T-helper 1 cell (primary cell): ENCODE measurements around the gene MBD3L3.
"Not testable (repeated sequence)": the region's sequence is repeated elsewhere in the genome, so short reads cannot be mapped to it uniquely, and the experiment has no call there.

ENCODE experiments used
- DNase-seq, 5 donors: peaks; one replicate each; pipeline ENCODE4 v3.0.0-alpha.2; 2012 to 2020

MBD3L3 gene

DNA sequence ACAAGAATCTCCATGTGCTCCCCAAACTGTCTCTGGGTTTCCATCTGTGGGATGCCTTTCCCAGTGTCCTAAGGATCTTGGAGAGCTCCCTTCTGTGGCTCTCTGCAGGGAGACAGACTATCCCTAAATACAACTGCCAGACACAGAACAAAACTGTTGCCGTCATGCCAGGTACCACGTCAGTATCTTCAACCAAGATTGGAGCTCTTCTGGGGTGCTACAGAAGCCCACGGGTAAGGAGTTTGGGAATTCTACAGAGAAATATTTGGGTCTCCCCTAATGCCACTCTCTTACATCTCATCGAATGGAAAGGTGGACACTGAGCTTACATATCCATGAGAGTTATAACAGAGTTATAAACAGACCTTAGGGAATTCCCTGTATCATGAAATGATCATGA lies 4.9 kb upstream of the MBD3L3 start:
- DNase-seq: no peak

DNA sequence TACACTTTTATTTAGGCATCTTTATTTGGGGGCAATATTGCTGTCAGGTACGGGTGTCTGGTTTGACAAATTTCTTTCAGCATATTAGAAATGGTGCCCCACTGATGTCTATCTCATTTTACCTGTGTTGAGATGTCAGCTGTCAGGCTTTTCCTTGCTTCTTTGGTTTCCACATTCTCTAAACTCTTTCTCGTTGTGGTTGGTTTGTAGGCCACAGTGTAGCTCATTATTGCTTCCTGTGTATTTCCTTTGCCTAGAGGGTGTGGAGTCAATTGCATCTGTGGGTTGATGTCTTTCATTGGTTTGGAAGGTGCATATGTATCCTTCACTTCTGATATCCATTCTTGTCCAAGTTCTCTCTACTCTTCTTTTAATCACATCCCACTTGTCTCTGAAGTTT lies 1.5 kb upstream of the MBD3L3 start:
- not testable (repeated sequence) for DNase-seq

DNA sequence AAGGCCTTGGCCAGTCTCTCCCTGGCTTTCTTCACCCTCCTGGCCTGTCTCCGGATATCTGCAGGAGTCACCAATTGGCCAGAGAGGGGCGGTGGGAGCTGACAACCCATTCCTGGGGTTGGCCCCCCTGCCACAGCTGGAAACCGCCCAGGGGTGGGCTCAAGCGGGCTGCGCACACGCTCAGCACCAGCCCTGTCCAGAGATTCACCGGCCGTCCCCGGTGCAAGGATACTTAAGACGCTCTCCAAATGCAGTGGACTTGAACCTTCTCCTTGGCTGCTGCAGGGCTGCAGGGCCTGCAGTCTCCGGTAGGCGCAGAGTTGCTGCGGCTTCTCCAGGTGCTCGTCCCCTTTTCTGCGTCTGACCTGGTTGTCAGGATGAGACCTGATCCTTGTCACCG lies 2.1 kb downstream of the MBD3L3 start:
- not testable (repeated sequence) for DNase-seq

DNA sequence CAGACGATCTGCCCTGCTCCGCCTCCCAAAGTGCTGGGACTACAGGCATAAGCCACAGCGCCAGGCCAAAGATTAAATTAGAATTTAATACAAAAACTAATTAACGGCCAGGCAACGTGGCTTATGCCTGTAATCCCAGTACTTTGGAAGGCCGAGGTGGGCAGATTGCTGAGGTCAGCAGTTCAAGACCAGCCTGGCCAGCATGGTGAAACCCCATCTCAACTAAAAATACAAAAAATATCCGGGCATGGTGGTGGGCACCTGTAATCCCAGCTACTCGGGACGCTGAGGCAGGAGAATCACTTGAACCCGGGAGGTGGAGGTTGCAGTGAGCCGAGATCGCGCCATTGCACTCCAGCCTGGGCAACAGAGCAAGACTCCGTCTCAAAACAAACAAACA lies 2.8 kb downstream of the MBD3L3 start:
- not testable (repeated sequence) for DNase-seq

DNA sequence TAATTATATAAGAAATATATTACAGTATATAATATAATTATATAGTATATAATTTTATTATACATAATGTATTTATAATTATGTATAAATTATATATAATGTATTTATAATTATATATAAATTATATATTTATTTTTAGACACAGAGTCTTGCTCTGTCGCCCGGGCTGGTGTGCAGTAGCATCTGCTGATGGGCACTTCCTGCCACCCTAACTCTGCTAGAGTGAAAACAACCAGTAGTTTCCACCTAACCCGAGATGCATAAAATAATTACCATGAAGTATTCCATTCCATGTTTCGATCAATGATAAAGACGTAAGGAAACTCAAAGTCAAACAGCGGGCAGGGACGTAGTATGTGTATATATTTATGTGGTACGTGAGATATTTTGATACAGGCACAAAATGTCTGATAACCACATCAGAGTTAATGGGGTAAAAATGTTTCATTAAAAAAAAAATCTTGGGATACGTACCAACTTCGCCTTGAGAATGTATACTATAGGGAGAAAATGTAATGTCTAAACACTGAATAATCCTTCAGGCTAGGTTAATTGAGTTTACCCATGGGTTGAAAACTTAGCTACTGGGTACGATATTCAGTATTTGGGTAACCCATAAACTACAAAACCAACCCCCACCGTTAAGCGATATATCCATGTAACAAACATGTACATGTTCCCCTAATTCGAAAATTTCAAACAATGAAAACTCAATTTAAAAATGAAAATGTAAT lies 3.7 kb downstream of the MBD3L3 start:
- not testable (repeated sequence) for DNase-seq

DNA sequence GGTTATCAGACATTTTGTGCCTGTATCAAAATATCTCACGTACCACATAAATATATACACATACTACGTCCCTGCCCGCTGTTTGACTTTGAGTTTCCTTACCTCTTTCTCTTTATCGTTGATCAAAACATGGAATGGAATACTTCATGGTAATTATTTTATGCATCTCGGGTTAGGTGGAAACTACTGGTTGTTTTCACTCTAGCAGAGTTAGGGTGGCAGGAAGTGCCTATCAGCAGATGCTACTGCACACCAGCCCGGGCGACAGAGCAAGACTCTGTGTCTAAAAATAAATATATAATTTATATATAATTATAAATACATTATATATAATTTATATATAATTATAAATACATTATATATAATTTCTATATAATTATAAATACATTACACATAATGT lies 5.6 kb downstream of the MBD3L3 start:
- not testable (repeated sequence) for DNase-seq

DNA sequence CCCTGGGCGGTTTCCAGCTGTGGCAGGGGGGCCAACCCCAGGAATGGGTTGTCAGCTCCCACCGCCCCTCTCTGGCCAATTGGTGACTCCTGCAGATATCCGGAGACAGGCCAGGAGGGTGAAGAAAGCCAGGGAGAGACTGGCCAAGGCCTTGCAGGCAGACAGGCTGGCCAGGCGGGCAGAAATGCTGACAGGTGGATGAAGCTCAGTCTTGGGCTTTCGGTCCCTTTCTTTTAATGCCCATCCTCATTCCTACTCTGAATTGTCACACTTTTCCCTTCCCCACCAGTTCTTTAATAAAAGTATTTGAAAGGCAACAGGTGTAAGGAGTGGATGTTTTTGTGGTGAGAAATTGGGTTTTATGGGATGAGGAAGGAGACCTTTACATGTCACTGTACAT lies 7.1 kb downstream of the MBD3L3 start:
- DNase-seq: not testable (repeated sequence)

DNA sequence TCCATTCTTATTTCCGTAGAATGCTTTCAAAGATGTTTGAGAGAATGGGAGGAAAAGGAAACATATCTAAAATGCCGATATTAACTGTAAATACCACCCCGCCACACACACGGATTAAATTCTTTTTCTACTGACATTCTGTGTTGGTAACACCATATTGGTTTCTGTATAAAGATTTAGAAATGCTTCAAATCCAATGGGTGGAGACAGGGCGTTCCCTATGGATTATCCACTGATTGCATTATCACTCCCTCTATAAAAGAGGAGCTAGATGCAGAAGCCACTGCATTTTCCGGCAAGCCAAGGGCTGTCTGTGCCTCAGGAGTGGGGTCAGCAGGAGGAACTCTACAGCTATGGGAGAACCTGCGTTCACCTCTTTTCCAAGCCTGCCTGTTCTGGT lies 9.5 kb downstream of the MBD3L3 start, which contains the start of gene MBD3L2:
MBD3L2 (plus strand) TSS at position 301 of the 400 bp plus-strand sequence; CDS start at position 354, 53 bp downstream.
- DNase-seq: not testable (repeated sequence)

DNA sequence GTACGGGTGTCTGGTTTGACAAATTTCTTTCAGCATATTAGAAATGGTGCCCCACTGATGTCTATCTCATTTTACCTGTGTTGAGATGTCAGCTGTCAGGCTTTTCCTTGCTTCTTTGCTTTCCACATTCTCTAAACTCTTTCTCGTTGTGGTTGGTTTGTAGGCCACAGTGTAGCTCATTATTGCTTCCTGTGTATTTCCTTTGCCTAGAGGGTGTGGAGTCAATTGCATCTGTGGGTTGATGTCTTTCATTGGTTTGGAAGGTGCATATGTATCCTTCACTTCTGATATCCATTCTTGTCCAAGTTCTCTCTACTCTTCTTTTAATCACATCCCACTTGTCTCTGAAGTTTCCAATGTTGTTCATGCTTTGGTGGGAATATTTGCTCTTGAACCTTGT lies 16.9 kb downstream of the MBD3L3 start:
- not testable (repeated sequence) for DNase-seq

DNA sequence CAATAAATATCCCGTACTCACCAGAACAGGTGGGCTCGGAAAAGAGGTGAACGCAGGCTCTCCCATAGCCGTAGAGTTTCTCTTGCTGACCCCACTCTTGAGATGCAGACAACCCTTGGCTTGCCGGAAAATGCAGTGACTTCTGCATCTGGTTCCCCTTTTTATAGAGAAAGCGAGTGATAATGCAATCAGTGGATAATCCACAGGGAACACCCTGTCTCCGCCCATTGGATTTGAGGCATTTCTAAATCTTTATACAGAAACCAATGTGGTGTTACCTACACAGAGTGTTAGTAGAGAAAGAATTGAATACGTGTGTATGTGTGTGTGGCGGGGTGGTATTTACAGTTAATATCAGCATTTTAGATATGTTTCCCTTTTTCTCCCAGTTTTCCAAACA lies 18.4 kb downstream of the MBD3L3 start, which contains the start of gene MBD3L4:
MBD3L4 (minus strand) TSS at position 101 of the 400 bp plus-strand sequence; CDS start at position 66, 35 bp downstream.
- not testable (repeated sequence) for DNase-seq

DNA sequence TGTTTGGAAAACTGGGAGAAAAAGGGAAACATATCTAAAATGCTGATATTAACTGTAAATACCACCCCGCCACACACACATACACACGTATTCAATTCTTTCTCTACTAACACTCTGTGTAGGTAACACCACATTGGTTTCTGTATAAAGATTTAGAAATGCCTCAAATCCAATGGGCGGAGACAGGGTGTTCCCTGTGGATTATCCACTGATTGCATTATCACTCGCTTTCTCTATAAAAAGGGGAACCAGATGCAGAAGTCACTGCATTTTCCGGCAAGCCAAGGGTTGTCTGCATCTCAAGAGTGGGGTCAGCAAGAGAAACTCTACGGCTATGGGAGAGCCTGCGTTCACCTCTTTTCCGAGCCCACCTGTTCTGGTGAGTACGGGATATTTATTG lies 28.2 kb downstream of the MBD3L3 start, which contains the start of gene MBD3L5:
MBD3L5 (plus strand) TSS at position 301 of the 400 bp plus-strand sequence; CDS start at position 335, 34 bp downstream.
- not testable (repeated sequence) for DNase-seq

DNA sequence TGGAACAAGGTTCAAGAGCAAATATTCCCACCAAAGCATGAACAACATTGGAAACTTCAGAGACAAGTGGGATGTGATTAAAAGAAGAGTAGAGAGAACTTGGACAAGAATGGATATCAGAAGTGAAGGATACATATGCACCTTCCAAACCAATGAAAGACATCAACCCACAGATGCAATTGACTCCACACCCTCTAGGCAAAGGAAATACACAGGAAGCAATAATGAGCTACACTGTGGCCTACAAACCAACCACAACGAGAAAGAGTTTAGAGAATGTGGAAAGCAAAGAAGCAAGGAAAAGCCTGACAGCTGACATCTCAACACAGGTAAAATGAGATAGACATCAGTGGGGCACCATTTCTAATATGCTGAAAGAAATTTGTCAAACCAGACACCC lies 29.7 kb downstream of the MBD3L3 start:
- not testable (repeated sequence) for DNase-seq

DNA sequence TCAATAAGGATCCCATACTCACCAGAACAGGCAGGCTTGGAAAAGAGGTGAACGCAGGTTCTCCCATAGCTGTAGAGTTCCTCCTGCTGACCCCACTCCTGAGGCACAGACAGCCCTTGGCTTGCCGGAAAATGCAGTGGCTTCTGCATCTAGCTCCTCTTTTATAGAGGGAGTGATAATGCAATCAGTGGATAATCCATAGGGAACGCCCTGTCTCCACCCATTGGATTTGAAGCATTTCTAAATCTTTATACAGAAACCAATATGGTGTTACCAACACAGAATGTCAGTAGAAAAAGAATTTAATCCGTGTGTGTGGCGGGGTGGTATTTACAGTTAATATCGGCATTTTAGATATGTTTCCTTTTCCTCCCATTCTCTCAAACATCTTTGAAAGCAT lies 37.1 kb downstream of the MBD3L3 start, which contains the start of gene MBD3L2B:
MBD3L2B (minus strand) TSS at position 101 of the 400 bp plus-strand sequence; CDS start at position 67, 34 bp downstream.
- DNase-seq: not testable (repeated sequence)

DNA sequence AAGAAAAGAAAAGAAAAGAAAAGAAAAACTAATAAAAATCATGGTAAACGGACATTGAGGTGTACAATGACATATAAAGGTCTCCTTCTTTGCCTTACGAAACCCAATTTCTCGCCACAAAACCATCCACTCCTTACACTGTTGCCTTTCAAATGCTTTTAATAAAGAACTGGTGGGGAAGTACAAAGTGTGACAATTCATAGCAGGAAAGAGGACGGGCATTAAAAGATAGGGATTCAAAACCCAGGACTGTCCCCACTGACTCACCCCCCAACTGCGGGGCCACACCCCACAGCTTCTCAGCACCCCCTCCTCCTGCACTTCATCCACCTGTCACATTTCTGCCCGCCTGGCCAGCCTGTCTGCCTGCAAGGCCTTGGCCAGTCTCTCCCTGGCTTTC lies 39.6 kb downstream of the MBD3L3 start:
- no peak for DNase-seq

DNA sequence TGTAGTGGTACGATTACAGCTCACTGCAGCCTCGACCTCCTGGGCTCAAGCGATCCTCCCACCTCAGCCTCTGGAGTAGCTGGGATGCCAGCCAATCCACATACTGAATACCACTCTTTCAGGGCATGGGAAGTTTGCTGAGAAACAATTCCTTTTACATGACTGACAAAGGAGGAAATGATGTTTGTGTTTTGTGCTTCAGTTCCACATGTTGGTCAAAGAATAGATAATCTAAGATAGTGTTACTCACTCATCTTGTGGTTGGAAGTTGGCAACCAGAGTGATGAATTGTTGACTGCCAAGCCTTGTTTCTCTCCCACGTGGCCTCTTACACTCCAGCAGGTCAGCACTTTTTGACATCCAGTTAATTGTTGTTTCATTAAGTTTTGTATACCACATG lies 44.8 kb downstream of the MBD3L3 start:
- DNase-seq: no peak

DNA sequence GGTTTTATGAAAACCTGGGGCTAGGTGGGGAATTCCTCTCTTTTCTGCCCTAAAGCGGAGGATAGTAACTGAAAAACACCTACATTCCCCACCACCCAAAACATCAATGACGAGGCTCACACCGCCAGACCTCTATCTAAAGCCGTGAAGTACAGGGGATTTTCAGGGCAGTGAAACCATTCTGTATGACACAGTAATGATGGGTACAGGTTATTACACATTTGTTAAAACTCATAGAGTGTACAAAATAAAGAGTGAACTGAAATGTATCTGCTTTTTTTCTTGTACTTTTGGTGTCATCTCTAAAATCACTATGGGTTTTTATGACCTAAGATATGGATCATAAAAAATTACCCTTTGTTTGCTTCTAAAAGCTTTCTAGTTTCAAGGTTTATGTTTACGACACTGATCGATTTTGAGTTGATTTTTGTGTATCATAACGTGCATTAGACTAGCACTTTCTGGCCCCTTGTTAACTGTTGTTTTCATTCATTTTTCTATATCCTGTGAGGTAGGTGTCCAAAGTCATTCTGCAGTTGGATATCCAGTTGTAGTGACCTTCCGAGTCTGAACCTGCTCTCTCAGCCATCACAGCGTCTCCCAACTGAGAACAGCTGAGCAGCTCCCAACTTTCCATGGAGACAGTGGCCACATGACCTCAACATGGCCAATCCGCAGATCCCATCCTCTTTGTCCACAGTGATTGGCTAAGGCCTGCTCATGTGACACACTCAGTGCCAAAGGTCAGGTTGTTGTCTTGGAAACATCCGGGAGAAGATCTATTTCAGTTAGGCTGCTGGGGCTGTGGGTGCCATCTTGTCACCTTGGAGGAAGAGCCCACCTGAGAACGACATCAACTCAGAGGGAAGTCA lies 47.5 kb downstream of the MBD3L3 start:
- DNase-seq: no peak

DNA sequence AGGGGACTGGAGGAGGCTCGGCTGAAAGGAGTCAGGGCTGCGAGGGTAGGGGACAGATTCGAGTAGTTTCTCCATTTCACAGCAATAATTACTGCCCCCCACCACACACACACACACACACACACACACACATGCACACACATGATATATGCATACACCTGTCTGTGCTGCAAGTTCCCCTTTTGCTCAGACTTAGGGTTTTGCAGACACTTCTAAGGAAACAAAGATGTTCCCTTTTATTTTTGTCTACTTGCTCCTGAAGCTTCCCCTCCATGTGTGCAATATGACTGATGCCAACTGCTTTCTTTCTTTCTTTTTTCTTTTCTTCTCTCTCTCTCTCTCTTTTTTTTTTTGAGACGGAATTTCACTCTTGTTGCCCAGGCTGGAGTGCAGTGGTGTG lies 50.6 kb downstream of the MBD3L3 start:
- no peak for DNase-seq
